Glutamatergic neuron (in vitro differentiated cells): ENCODE results near the gene TRPC4AP. TPM values are rescaled to one million over a fixed set of nuclear protein-coding genes. Genes with fewer than 3 reads are reported as not detected.

Experiments used
- DNase-seq: peaks from one replicate; pipeline ENCODE4 v3.0.0; 2022
- H3K27ac Mint-ChIP-seq: one replicate; pipeline ENCODE4 v1.8.0; 2020; ENCODE audit warnings: mild to moderate bottlenecking, mixed read lengths, inconsistent platforms; ENCODE audit not compliant: unreplicated experiment
- H3K27me3 Mint-ChIP-seq: one replicate; pipeline ENCODE4 v1.8.0; 2020; ENCODE audit warnings: mild to moderate bottlenecking, moderate library complexity, mixed read lengths, inconsistent platforms; ENCODE audit not compliant: unreplicated experiment
- H3K36me3 Mint-ChIP-seq: one replicate; pipeline ENCODE4 v1.8.0; 2020; ENCODE audit warnings: mild to moderate bottlenecking, mixed read lengths, inconsistent platforms; ENCODE audit not compliant: unreplicated experiment
- H3K4me1 Mint-ChIP-seq: one replicate; pipeline ENCODE4 v1.8.0; 2020; ENCODE audit warnings: mild to moderate bottlenecking, low read depth, mixed read lengths, inconsistent platforms; ENCODE audit not compliant: unreplicated experiment
- H3K4me3 Mint-ChIP-seq: one replicate; pipeline ENCODE4 v1.8.0; 2020; ENCODE audit warnings: mild to moderate bottlenecking, mixed read lengths, inconsistent platforms; ENCODE audit not compliant: unreplicated experiment
- H3K9me3 Mint-ChIP-seq: one replicate; pipeline ENCODE4 v1.8.0; 2020; ENCODE audit warnings: mild to moderate bottlenecking, moderate library complexity, mixed read lengths, inconsistent platforms; ENCODE audit not compliant: unreplicated experiment
- CTCF ChIP-seq: fragments of 200-600 bp; sonication (generic); IDR thresholded peaks from one replicate; pipeline ENCODE4 v1.5.0; 2021; ENCODE audit not compliant: partially characterized antibody, unreplicated experiment
- total RNA-seq: library from RNA; stranded (reverse); fragmentation: NEBNext Ultra II Directional; extraction: Animal tissue kit (Norgen Biotek cat#: 25700); gene quantifications from one replicate; pipeline ENCODE4 v1.2.1, GENCODE V29; 2021; ENCODE audit not compliant: unreplicated experiment

TRPC4AP gene
- total RNA-seq, 1 donor from 2014 or later: 67.5 TPM

- peaks cover 2% of the 10 kb centered on the region for H3K9me3 Mint-ChIP-seq
- DNase-seq: no peak
- no peaks in the 10 kb centered on the region for H3K4me1 Mint-ChIP-seq
- H3K36me3 Mint-ChIP-seq: peaks cover 5% of the 10 kb centered on the region
- H3K27me3 Mint-ChIP-seq: no peaks in the 10 kb centered on the region
- no peak overlapping the region for H3K27ac Mint-ChIP-seq
- no peak for TF ChIP-seq CTCF
- H3K4me3 Mint-ChIP-seq: no peak overlapping the region
Measured at GRCh38 chr20:35122756-35123405, 30.3 kb upstream of the TRPC4AP start.

GRCh38 chr20:35121186-35121585 is 28.6 kb upstream of the TRPC4AP start:
- Mint-ChIP-seq H3K4me3 (no peak overlapping the region), H3K27ac (no peak overlapping the region), H3K27me3 (no peaks in the 10 kb centered on the region), H3K9me3 (peaks cover 2% of the 10 kb centered on the region), H3K4me1 (no peaks in the 10 kb centered on the region), H3K36me3 (peaks cover 5% of the 10 kb centered on the region)
- no peak for DNase-seq
- no peak for TF ChIP-seq CTCF

- H3K4me1 Mint-ChIP-seq: no peaks in the 10 kb centered on the region
- no peak for TF ChIP-seq CTCF
- H3K9me3 Mint-ChIP-seq: peaks cover 2% of the 10 kb centered on the region
- no peak overlapping the region for H3K4me3 Mint-ChIP-seq
- DNase-seq: no peak
- H3K27me3 Mint-ChIP-seq: no peaks in the 10 kb centered on the region
- peaks cover 5% of the 10 kb centered on the region for H3K36me3 Mint-ChIP-seq
- no peak overlapping the region for H3K27ac Mint-ChIP-seq
Measured at GRCh38 chr20:35120012-35120701, 27.6 kb upstream of the TRPC4AP start.

- Mint-ChIP-seq H3K27ac (no peak overlapping the region), H3K36me3 (peaks cover 5% of the 10 kb centered on the region), H3K9me3 (peaks cover 2% of the 10 kb centered on the region), H3K4me1 (no peaks in the 10 kb centered on the region), H3K27me3 (no peaks in the 10 kb centered on the region), H3K4me3 (no peak overlapping the region)
- no peak for DNase-seq
- TF ChIP-seq CTCF: no peak
Measured at GRCh38 chr20:35117629-35118028, 25.0 kb upstream of the TRPC4AP start.

GRCh38 chr20:35117196-35117595 is 24.6 kb upstream of the TRPC4AP start:
- peaks cover 2% of the 10 kb centered on the region for H3K9me3 Mint-ChIP-seq
- H3K36me3 Mint-ChIP-seq: peaks cover 5% of the 10 kb centered on the region
- no peak for TF ChIP-seq CTCF
- H3K27me3 Mint-ChIP-seq: no peaks in the 10 kb centered on the region
- no peak for DNase-seq
- H3K27ac Mint-ChIP-seq: no peak overlapping the region
- no peaks in the 10 kb centered on the region for H3K4me1 Mint-ChIP-seq
- no peak overlapping the region for H3K4me3 Mint-ChIP-seq
